Ishikawa (cell line): ENCODE results near the gene RGS9.

Experiments used
- CEBPB ChIP-seq: IDR thresholded peaks from 2 replicates; pipeline ENCODE4 v1.6.1; 2012
- CREB1 ChIP-seq: IDR thresholded peaks from 2 replicates; pipeline ENCODE4 v1.6.1; 2012; ENCODE audit warnings: low read depth
- EGR1 ChIP-seq: IDR thresholded peaks from 2 replicates; pipeline ENCODE4 v1.6.1; 2012
- EP300 ChIP-seq: IDR thresholded peaks from 2 replicates; pipeline ENCODE4 v1.6.1; 2012; ENCODE audit warnings: borderline replicate concordance
- FOXM1 ChIP-seq: IDR thresholded peaks from 2 replicates; pipeline ENCODE4 v1.6.1; 2012; ENCODE audit warnings: low read depth, borderline replicate concordance
- MAX ChIP-seq: IDR thresholded peaks from 2 replicates; pipeline ENCODE4 v1.6.1; 2012
- NFIC ChIP-seq: IDR thresholded peaks from 2 replicates; pipeline ENCODE4 v1.6.1; 2012
- RAD21 ChIP-seq: IDR thresholded peaks from 2 replicates; pipeline ENCODE4 v1.6.1; 2012; ENCODE audit warnings: low read depth
- REST ChIP-seq: IDR thresholded peaks from 2 replicates; pipeline ENCODE4 v1.6.1; 2012; ENCODE audit warnings: low read depth, mild to moderate bottlenecking
- TAF1 ChIP-seq: IDR thresholded peaks from 2 replicates; pipeline ENCODE4 v1.6.1; 2012; ENCODE audit warnings: low read depth, mild to moderate bottlenecking
- TCF12 ChIP-seq: IDR thresholded peaks from 2 replicates; pipeline ENCODE4 v1.6.1; 2012; ENCODE audit warnings: low read depth
- TEAD4 ChIP-seq: IDR thresholded peaks from 2 replicates; pipeline ENCODE4 v1.6.1; 2012
- YY1 ChIP-seq: IDR thresholded peaks from 2 replicates; pipeline ENCODE4 v1.6.1; 2012; ENCODE audit warnings: low read depth
- ZBTB7A ChIP-seq: IDR thresholded peaks from 2 replicates; pipeline ENCODE4 v1.6.1; 2012; ENCODE audit warnings: low read depth
- TF ChIP-seq, protein P1 (sequence below): IDR thresholded peaks from 2 replicates; pipeline ENCODE4 v1.6.1; 2012

RGS9 gene

DNA sequence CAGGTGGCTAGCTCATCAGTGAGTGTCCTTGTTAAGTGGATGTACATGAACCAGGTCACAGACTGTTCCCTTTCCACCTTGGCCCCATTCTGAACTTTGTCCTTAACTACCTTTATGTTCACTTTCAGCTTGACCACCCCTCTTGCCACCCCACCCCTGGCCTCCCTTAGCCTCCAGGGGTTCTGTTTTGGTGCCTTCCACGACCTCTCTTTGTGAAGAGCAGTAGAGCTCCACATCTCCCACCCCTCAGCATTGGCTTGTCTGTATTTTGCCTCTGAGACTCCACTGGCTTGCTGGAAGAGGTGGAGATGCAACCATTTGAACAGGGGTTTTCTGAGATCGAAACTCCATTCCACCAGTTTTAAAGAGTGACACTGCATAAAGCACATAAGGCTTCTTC is 123.5 kb downstream of the RGS9 start:
- TF ChIP-seq MAX (no peak), RAD21 (no peak), REST (no peak), YY1 (no peak), CREB1 (no peak), TEAD4 (no peak), EGR1 (no peak), FOXM1 (no peak), NFIC (no peak), ZBTB7A (no peak), TAF1 (no peak), EP300 (no peak), CEBPB (no peak), TCF12 (no peak)
- TF ChIP-seq, protein P1, sequence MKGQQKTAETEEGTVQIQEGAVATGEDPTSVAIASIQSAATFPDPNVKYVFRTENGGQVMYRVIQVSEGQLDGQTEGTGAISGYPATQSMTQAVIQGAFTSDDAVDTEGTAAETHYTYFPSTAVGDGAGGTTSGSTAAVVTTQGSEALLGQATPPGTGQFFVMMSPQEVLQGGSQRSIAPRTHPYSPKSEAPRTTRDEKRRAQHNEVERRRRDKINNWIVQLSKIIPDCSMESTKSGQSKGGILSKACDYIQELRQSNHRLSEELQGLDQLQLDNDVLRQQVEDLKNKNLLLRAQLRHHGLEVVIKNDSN = no peak

- TF ChIP-seq YY1 (no peak), TEAD4 (no peak), RAD21 (no peak), EP300 (no peak), FOXM1 (no peak), TCF12 (no peak), EGR1 (no peak), REST (no peak), CEBPB (no peak), ZBTB7A (no peak), TAF1 (no peak)
- TF ChIP-seq, protein P1 = no peak
Measured at GRCh38 chr17:65261152-65261551, 124.0 kb downstream of the RGS9 start.

- TF ChIP-seq ZBTB7A (no peak), EP300 (no peak)
Measured at GRCh38 chr17:65261682-65262636, 124.8 kb downstream of the RGS9 start.

GRCh38 chr17:65265276-65265675 is 128.1 kb downstream of the RGS9 start:
- TF ChIP-seq REST = no peak
- TF ChIP-seq RAD21 = no peak
- TF ChIP-seq CREB1 = no peak
- no peak for TF ChIP-seq TAF1
- TF ChIP-seq NFIC = no peak
- no peak for TF ChIP-seq TEAD4
- TF ChIP-seq EGR1 = no peak
- no peak for TF ChIP-seq FOXM1
- TF ChIP-seq CEBPB = no peak
- no peak for TF ChIP-seq MAX
- no peak for TF ChIP-seq ZBTB7A
- TF ChIP-seq TCF12 = no peak
- TF ChIP-seq, protein P1 = no peak
- no peak for TF ChIP-seq EP300
- no peak for TF ChIP-seq YY1
